AG04449 (cell line): ENCODE data around the gene RPS21.

ENCODE experiments used
- CTCF ChIA-PET: fragments of 350-600 bp; formaldehyde crosslinking; extraction: SDS; loops from one replicate; lab custom pipeline; 2021; ENCODE audit warnings: antibody characterized with exemption; lab: Yijun Ruan, JAX
- POLR2A ChIA-PET: fragments of 400-600, 350-600 bp; formaldehyde crosslinking; extraction: SDS; loops from one replicate; lab custom pipeline; 2020; ENCODE audit warnings: antibody characterized with exemption, inconsistent platforms; lab: Yijun Ruan, JAX
- DNase-seq: peaks from one replicate; pipeline ENCODE4 v3.0.0-alpha.2; 2010; ENCODE audit warnings: low read depth, low spot score
- H3K4me3 ChIP-seq: 2 replicates; pipeline ENCODE4 v1.5.1; 2011; ENCODE audit warnings: low read depth, mild to moderate bottlenecking, control low read depth, low read length
- CTCF ChIP-seq: IDR thresholded peaks from one replicate; pipeline ENCODE4 v1.5.1; 2011; ENCODE audit warnings: mild to moderate bottlenecking, moderate library complexity, low read length, control low read depth, inconsistent platforms; ENCODE audit not compliant: insufficient read depth; ENCODE audit errors: missing control alignments

RPS21 gene

GRCh38 chr20:62362991-62363919 lies 23.6 kb upstream of the RPS21 start:
- POLR2A ChIA-PET = no interaction called here
- DNase-seq = no peak
- CTCF ChIA-PET = interaction anchor here (1.0 to 2.8 kb wide), 4 partner anchors 12 to 61 kb away, joined by 3 to 13 read pairs (median 6); partner anchors contain the start of gene ADRM1
- TF ChIP-seq CTCF = no peak
- H3K4me3 ChIP-seq = no peak overlapping the region

DNA sequence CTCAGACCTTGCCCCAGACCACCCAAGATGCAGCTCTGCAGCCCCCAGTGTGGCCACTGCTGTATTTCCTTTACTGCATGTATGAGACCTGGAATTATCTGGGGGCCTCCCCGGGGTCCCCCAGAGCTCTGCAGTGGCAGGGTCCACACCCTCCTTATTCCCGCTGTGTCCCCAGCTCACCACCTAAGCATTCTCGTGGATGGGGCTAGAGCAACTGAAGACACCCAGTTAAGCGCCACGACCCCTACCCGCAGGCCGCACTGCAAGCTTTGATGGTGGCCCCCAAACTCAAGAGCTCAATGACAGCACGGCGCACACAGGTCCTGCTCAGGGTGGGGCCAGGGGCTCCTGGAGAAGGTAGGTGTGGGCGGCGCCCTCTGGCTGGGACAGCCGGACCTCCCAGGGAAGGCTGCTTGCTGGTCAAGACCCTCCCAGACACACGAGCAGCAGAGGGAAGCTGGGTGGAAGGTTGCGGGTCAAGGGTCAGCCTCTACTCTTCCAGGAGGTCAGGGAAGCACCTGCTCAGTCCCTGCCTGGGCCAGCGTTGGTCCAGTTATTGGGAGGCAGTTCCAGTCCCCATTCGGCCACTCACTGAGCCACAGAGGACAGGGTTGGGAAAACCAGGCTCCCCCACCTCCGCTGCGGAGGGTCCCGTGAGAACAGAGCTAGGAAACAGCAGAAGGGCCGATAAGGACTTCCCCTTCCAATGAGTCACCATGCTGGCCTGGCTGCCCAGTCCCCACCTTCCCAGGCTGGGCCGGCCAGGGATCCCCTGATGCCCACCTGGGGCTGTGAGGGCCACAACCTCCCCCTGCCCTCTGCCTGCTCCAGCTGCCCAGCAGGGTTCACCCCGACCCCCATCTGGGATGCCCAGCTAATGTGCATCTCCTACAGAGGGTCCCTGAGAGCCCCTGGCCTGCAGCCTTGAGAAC lies 22.7 kb upstream of the RPS21 start:
- CTCF ChIA-PET = interaction anchor here (1.0 to 2.8 kb wide), 4 partner anchors 11 to 62 kb away, joined by 3 to 13 read pairs (median 6); partner anchors contain the start of gene ADRM1
- POLR2A ChIA-PET = interaction anchor here (0.5 kb wide), 1 partner anchor 25 kb away, joined by 3 read pairs; no protein-coding TSS in a partner anchor
- no peak overlapping the region for H3K4me3 ChIP-seq
- no peak for DNase-seq
- no peak for TF ChIP-seq CTCF

DNA sequence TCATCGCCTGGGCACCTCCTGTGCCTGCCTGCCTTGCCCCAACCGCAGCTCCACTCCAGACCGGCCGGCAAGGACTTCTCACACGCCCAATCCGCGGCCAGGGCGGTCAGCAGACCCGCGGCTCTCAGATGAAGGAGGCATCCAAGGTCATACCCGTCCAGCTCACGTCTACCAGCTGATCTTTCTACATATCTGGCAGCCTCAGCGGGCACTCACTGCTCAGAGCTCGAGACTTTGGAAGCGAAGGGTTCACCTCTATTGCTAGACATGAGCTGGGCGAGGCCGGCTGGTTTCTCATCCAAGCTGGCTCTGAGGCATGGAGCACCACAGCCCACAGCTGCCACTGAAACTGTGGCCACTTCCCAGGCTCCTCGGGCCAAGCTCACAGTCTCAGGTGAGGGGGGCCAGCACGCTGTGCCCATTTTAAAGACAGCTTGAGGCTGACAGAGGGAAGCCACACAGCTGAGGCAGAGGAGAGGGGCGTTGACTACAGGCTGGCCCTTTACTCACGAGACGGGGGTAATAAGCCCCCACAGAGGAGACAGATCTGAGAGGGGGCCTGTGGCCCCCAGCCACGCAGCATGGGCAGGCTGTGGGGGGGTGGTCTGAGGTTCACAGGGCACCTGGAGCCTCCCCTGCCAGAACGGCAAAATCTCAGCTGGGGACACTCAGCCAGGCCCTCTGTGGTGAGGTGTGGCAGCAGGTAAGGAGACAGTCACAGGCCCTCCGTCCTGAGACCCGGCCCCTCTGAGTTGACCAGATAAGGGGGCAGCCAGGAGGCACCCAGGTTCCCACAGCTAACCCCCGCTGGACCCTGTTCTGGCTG lies 21.8 kb upstream of the RPS21 start:
- POLR2A ChIA-PET = interaction anchor here (0.5 kb wide), 1 partner anchor 26 kb away, joined by 3 read pairs; no protein-coding TSS in a partner anchor
- H3K4me3 ChIP-seq = no peak overlapping the region
- CTCF ChIA-PET = interaction anchor here (1.5 to 2.8 kb wide), 3 partner anchors 10 to 63 kb away, joined by 7 to 13 read pairs (median 8); partner anchors contain the start of gene ADRM1
- no peak for DNase-seq
- no peak for TF ChIP-seq CTCF

DNA sequence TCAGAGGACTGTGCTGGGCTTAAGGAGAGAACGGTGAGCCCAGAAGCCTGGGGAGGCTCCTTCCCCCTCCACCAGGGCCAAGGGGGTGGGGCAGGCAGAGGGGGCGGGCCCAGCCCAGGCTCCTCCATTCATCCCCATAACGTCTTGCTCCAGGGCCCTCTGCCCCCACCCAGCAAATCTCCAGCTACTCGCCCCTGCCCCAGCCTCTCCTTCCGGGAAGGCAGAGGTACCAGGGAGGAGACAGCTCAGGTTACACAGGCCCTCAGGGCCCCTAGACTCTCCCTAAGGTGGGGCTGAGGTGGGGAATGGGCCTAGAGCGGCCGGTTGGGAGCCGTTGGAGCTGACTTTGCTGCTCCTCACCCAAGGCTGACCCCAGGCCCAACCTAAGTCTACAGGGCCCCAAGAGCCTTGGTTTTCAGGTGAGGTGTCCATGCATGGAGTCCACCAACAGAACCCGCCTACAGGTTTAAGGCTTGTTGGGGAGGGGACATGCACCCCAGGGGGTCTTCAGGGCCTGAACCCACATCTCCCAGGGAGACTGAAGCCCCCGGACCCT lies 21.0 kb upstream of the RPS21 start:
- H3K4me3 ChIP-seq = peak overlapping the region; percentile 18; the same call in 1 of the 2 replicates
- DNase-seq = no peak
- CTCF ChIA-PET = interaction anchor here (0.6 to 4.3 kb wide), 4 partner anchors 9 to 20 kb away, joined by 3 to 27 read pairs (median 10); no protein-coding TSS in a partner anchor
- no peak for TF ChIP-seq CTCF
- POLR2A ChIA-PET = no interaction called here
